K562 (cell line): Measurements from ENCODE around the gene FNBP1. TPM values are rescaled to one million over a fixed set of nuclear protein-coding genes. Genes with fewer than 3 reads are reported as not detected.
A peak's percentile ranks its signal among the peaks of the same experiment; 100 is the strongest.

Experiments
- BRF2 ChIP-seq: IDR thresholded peaks from 3 replicates; pipeline ENCODE4 v1.6.1; 2011; ENCODE audit warnings: borderline replicate concordance, mild to moderate bottlenecking; ENCODE audit not compliant: insufficient read length, insufficient read depth
- CBX3 ChIP-seq, 2 experiments: IDR thresholded peaks; 1 replicate in 1 of 2; 2 replicates in 1 of 2; pipeline ENCODE4 v1.6.1; 2012; ENCODE audit warnings: inconsistent platforms in 2 of 2, low read length in 2 of 2, borderline replicate concordance in 1 of 2, control low read depth in 1 of 2
- CUX1 ChIP-seq: fragments of 200-800 bp; sonication (Bioruptor generic); IDR thresholded peaks from 2 replicates; pipeline ENCODE4 v1.6.1; 2016; ENCODE audit warnings: missing genetic modification characterization, missing compliant biosample characterization
- E2F4 ChIP-seq: sonication (generic); formaldehyde crosslinking; IDR thresholded peaks from 2 replicates; pipeline ENCODE4 v1.8.0; 2022; ENCODE audit warnings: mild to moderate bottlenecking, low read depth, missing genetic modification reagents
- FOSL1 ChIP-seq: fragments of 200-800 bp; sonication (Bioruptor generic); conservative IDR thresholded peaks from 2 replicates; pipeline ENCODE4 v1.6.1; 2016; ENCODE audit warnings: missing genetic modification characterization, missing compliant biosample characterization
- HDAC1 ChIP-seq, 2 experiments: fragments of 450-650 bp; IDR thresholded peaks; 2 replicates each; pipeline ENCODE4 v1.6.1; 2016 to 2017; ENCODE audit warnings: inconsistent platforms in 1 of 2, mild to moderate bottlenecking in 1 of 2, moderate library complexity in 1 of 2
- ILK ChIP-seq: fragments of 450-650 bp; IDR thresholded peaks from 2 replicates; pipeline ENCODE4 v1.6.1; 2016; ENCODE audit warnings: missing genetic modification characterization, low read depth, mild to moderate bottlenecking, missing compliant biosample characterization, moderate library complexity, borderline replicate concordance
- NR2C2 ChIP-seq, 2 experiments: fragments of 200-800 bp in 1 of 2; sonication (Bioruptor generic) in 1 of 2; sonication (generic) in 1 of 2; formaldehyde crosslinking in 1 of 2; IDR thresholded peaks; 2 replicates each; pipeline versions ENCODE4 v1.6.1 to v1.8.0; 2016 to 2022; ENCODE audit warnings: mild to moderate bottlenecking in 1 of 2, missing compliant biosample characterization in 1 of 2, missing genetic modification characterization in 1 of 2, missing genetic modification reagents in 1 of 2
- PHB ChIP-seq: fragments of 250-450 bp; sonication (Bioruptor Pico); IDR thresholded peaks from 2 replicates; pipeline ENCODE4 v1.5.0; 2021
- RBM15 ChIP-seq: fragments of 200-400 bp; formaldehyde crosslinking; IDR thresholded peaks from 2 replicates; pipeline ENCODE4 v1.6.1; 2018; ENCODE audit warnings: mild to moderate bottlenecking, low read length, moderate library complexity; ENCODE audit not compliant: insufficient read depth
- RCOR1 ChIP-seq, 2 experiments: IDR thresholded peaks; 2 replicates each; pipeline ENCODE4 v1.6.1; 2012; ENCODE audit warnings: low read depth in 2 of 2, low read length in 2 of 2, borderline replicate concordance in 1 of 2, improper control_type of control experiment in 1 of 2
- SMAD4 ChIP-seq: fragments of 250-450 bp; sonication (Bioruptor Pico); conservative IDR thresholded peaks from 2 replicates; pipeline ENCODE4 v1.8.0; 2021; ENCODE audit warnings: inconsistent platforms, mild to moderate bottlenecking, moderate library complexity
- TCFL5 ChIP-seq: fragments of 250-450 bp; sonication (Bioruptor Pico); conservative IDR thresholded peaks from 2 replicates; pipeline ENCODE4 v1.6.1; 2021; ENCODE audit warnings: mild to moderate bottlenecking, moderate library complexity, matching md5 sums
- ZHX1 ChIP-seq: fragments of 150-350 bp; conservative IDR thresholded peaks from 2 replicates; pipeline ENCODE4 v1.6.1; 2014; ENCODE audit warnings: low read length
- ZNF143 ChIP-seq: sonication (generic); formaldehyde crosslinking; IDR thresholded peaks from 2 replicates; pipeline ENCODE4 v1.9.0; 2022; ENCODE audit warnings: mild to moderate bottlenecking, missing genetic modification reagents
- ZNF785 ChIP-seq: fragments of 250-450 bp; sonication (Bioruptor Pico); IDR thresholded peaks from 2 replicates; pipeline ENCODE4 v1.4.0; 2020; ENCODE audit warnings: mild to moderate bottlenecking
- polyA plus RNA-seq, 8 experiments: library from polyadenylated mRNA; depleted of rRNA in 4 of 8; stranded (reverse) in 5 of 8; unstranded in 3 of 8; fragments of >200 nt; fragmentation: Nextera tagmentation in 2 of 8; fragmentation: Illumina TruSeq in 1 of 8; extraction: Ambion mirVana in 2 of 8; extraction: Trizol in 1 of 8; gene quantifications; 2 replicates each; pipeline versions ENCODE4 v1.2.1 to v1.2.3, GENCODE V29; 2011 to 2014; ENCODE audit warnings: inconsistent platforms in 1 of 8, missing spikeins in 1 of 8
- total RNA-seq, 7 experiments: library from RNA; depleted of rRNA in 6 of 7; stranded (reverse); fragments of >200 nt in 6 of 7; fragmentation: Illumina TruSeq in 2 of 7; extraction: Trizol in 2 of 7; gene quantifications; 2 replicates each; pipeline versions ENCODE4 v1.2.1 to v1.2.3, GENCODE V29; 2011 to 2021; ENCODE audit warnings: low replicate concordance in 1 of 7

Gene FNBP1
- total and polyA plus RNA-seq, 9 of the 15 experiments (the other 6 are each of a cell fraction or from before 2014, with no cell fraction given), result 1.8 to 14.9 (median 7.6) TPM

- no peak for TF ChIP-seq RBM15
- no peak for TF ChIP-seq TCFL5 (CRISPR knock-in tag)
- no peak for TF ChIP-seq PHB (CRISPR knock-in tag)
- 0 out of 4 replicates have a peak, but pooled peaks of 1 of the 2 experiments have one; percentile 29 for TF ChIP-seq HDAC1 (IDR thresholded peaks at IDR 0.05)
- TF ChIP-seq E2F4 (CRISPR knock-in tag), result no peak
- TF ChIP-seq ZNF143 (CRISPR knock-in tag), result no peak
- no peak for TF ChIP-seq CBX3 (IDR thresholded peaks at IDR 0.05; ENCODE audit: borderline replicate concordance in 1 of 2, low read length in 2 of 2)
- TF ChIP-seq ZHX1, result no peak
- TF ChIP-seq CUX1 (CRISPR knock-in tag), result no peak
- no peak for TF ChIP-seq BRF2
- no peak for TF ChIP-seq RCOR1 (IDR thresholded peaks at IDR 0.05; ENCODE audit: borderline replicate concordance in 1 of 2, low read depth in 2 of 2, low read length in 2 of 2)
- TF ChIP-seq SMAD4 (CRISPR knock-in tag), result peak; percentile 44; the same call in 1 of the 2 replicates
- TF ChIP-seq ILK (tag), result no peak
- no peak for TF ChIP-seq NR2C2 (CRISPR knock-in tag; IDR thresholded peaks at IDR 0.05)
- TF ChIP-seq NR2C2 (tag; IDR thresholded peaks at IDR 0.05), result peak; percentile 22; the same call in 1 of the 2 replicates
- peak; percentile 66 for TF ChIP-seq FOSL1 (tag)
- no peak for TF ChIP-seq ZNF785 (CRISPR knock-in tag)
These were observed 182.1 kb downstream of the FNBP1 start (continued) for GRCh38 chr9:129860653-129861446.
